Natural killer cell treated with Interleukin-12 subunit alpha and Interleukin-12 subunit beta and Interleukin-15 and Interleukin-18, amount 100 ng/mL, for 72 hours (primary cell): Measurements from ENCODE around the gene MAP3K15. TPM values are rescaled to one million over a fixed set of nuclear protein-coding genes. Genes with fewer than 3 reads are reported as not detected.

Experiments
- ATAC-seq, 2 donors: fragments of 150-1000 bp; cut with Tn5 transposase in 1 of 2; sonication (Bioruptor Pico), chemical (Tn5 transposase) in 1 of 2; 2 replicates each; pipeline ENCODE4 v1.10.0; 2021
- DNase-seq: peaks from one replicate; pipeline ENCODE4 v3.0.0; 2022; ENCODE audit warnings: low spot score
- H3K27ac Mint-ChIP-seq, 2 donors: 1 replicate in 1 of 2; 2 replicates in 1 of 2; pipeline ENCODE4 v1.8.0; 2022; ENCODE audit warnings: mixed read lengths in 2 of 2, mild to moderate bottlenecking in 1 of 2, moderate library complexity in 1 of 2
- H3K27me3 Mint-ChIP-seq, 2 donors: 1 replicate in 1 of 2; 2 replicates in 1 of 2; pipeline ENCODE4 v1.8.0; 2022; ENCODE audit warnings: mixed read lengths in 2 of 2
- H3K36me3 Mint-ChIP-seq: one replicate; pipeline ENCODE4 v1.8.0; 2022; ENCODE audit warnings: mixed read lengths
- H3K4me1 Mint-ChIP-seq, 2 donors: 1 replicate in 1 of 2; 2 replicates in 1 of 2; pipeline ENCODE4 v1.8.0; 2022; ENCODE audit warnings: low read depth in 2 of 2, mixed read lengths in 2 of 2, mild to moderate bottlenecking in 1 of 2
- H3K4me3 Mint-ChIP-seq: one replicate; pipeline ENCODE4 v1.8.0; 2022; ENCODE audit warnings: mixed read lengths
- H3K9me3 Mint-ChIP-seq: 2 replicates; pipeline ENCODE4 v1.8.0; 2022; ENCODE audit warnings: mixed read lengths
- total RNA-seq, 2 donors: library from RNA; stranded (reverse); gene quantifications; one replicate each; pipeline ENCODE4 v1.2.3, GENCODE V29; 2022

Gene MAP3K15
- total RNA-seq, 2 donors from 2014 or later = 0.17 TPM; not detected in 1

- H3K4me1 Mint-ChIP-seq = peaks cover 8 to 10% of the 10 kb centered on the region in 2 donors
- H3K9me3 Mint-ChIP-seq = no peaks in the 10 kb centered on the region
These were observed 172.2 kb downstream of the MAP3K15 start for GRCh38 chrX:19343085-19343534.

DNA sequence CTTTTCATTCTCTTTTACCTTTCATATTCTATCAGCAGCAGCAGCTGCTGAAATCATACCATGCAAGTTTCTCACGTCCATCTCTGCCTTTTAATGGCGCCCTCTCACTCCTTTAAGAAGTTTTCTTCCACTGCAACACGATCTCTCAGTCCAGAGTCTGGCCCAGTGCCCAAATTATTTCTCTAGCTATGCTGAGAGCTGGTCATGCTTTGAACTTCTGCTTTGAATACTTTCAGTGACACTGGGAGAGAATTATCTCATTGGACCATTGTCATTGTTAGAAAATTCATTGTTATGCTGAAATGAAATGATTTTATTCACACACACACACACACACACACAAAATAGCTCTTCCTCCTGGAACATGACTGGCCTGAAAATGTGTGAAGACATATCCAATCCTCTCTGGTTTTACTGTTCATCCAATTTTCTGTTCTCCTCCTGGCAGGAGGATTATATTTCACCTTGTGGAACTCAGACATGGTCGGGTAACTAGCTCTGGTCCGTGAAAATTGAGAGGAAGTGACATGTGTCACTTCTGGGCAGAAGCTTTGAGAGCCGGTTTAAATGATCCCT, 172.9 kb downstream of the MAP3K15 start:
- Mint-ChIP-seq H3K27me3 (peaks cover 0 to 8% of the 10 kb centered on the region in 2 donors), H3K9me3 (no peaks in the 10 kb centered on the region), H3K36me3 (no peaks in the 10 kb centered on the region), H3K4me3 (no peak overlapping the region), H3K4me1 (peaks cover 5 to 6% of the 10 kb centered on the region in 2 donors), H3K27ac (no peak overlapping the region)
- no peak for DNase-seq
- no peak for ATAC-seq

More at GRCh38 chrX:19343085-19343534, 172.2 kb downstream of the MAP3K15 start:
- Mint-ChIP-seq H3K27me3 (peaks cover 0 to 8% of the 10 kb centered on the region in 2 donors), H3K36me3 (no peaks in the 10 kb centered on the region), H3K27ac (peak overlapping the region; percentile 50 to 53), H3K4me3 (peak overlapping the region; percentile 86)
- no peak for DNase-seq
- ATAC-seq = no peak

GRCh38 chrX:19334945-19335626, 180.2 kb downstream of the MAP3K15 start:
- Mint-ChIP-seq H3K4me3 (no peak overlapping the region), H3K9me3 (no peaks in the 10 kb centered on the region)
- no peak for ATAC-seq

GRCh38 chrX:19332983-19333382, 182.3 kb downstream of the MAP3K15 start:
- H3K27ac Mint-ChIP-seq = no peak overlapping the region
- DNase-seq (no peak), ATAC-seq (no peak)
- H3K4me1 Mint-ChIP-seq = peaks cover 2 to 5% of the 10 kb centered on the region in 2 donors
- H3K27me3 Mint-ChIP-seq = peaks cover 0 to 2% of the 10 kb centered on the region in 2 donors
- no peaks in the 10 kb centered on the region for H3K9me3 Mint-ChIP-seq
- no peaks in the 10 kb centered on the region for H3K36me3 Mint-ChIP-seq
- H3K4me3 Mint-ChIP-seq = no peak overlapping the region

More at GRCh38 chrX:19334945-19335626, 180.2 kb downstream of the MAP3K15 start:
- Mint-ChIP-seq H3K27ac (no peak overlapping the region), H3K36me3 (no peaks in the 10 kb centered on the region), H3K27me3 (peaks cover 0 to 2% of the 10 kb centered on the region in 2 donors), H3K4me1 (peaks cover 2 to 5% of the 10 kb centered on the region in 2 donors)
- DNase-seq = no peak

GRCh38 chrX:19331831-19332230, 183.5 kb downstream of the MAP3K15 start:
- H3K4me1 Mint-ChIP-seq = peaks cover 2 to 5% of the 10 kb centered on the region in 2 donors
- ATAC-seq (no peak), DNase-seq (no peak)
- H3K4me3 Mint-ChIP-seq = no peak overlapping the region
- no peaks in the 10 kb centered on the region for H3K9me3 Mint-ChIP-seq
- peaks cover 0 to 5% of the 10 kb centered on the region in 2 donors for H3K27me3 Mint-ChIP-seq
- H3K36me3 Mint-ChIP-seq = no peaks in the 10 kb centered on the region
- H3K27ac Mint-ChIP-seq = no peak overlapping the region

DNA sequence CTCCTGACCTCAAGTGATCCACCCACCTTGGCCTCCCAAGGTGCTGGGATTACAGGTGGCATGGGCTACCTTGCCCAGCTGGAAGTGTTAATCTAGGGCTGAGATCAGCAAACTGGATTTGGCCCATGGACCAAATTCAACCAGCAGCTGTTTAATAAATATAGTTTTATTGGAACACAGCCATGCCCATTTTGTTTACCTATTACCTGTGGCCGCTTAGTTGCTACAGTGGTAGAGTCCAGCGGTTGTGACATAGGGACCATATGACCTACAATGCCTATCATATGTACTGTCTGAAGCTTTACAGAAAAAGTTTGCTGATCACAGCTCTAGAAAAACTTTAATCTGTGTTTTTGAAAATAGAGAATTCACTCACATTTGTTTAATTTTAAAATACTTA, 188.7 kb downstream of the MAP3K15 start:
- ATAC-seq (no peak), DNase-seq (no peak)
- H3K27ac Mint-ChIP-seq = no peak overlapping the region
- no peak overlapping the region for H3K4me3 Mint-ChIP-seq
- peaks cover 0 to 11% of the 10 kb centered on the region in 2 donors for H3K27me3 Mint-ChIP-seq
- H3K4me1 Mint-ChIP-seq = no peaks in the 10 kb centered on the region
- no peaks in the 10 kb centered on the region for H3K36me3 Mint-ChIP-seq
- no peaks in the 10 kb centered on the region for H3K9me3 Mint-ChIP-seq

Other genes starting within 250 kb of the MAP3K15 start
- gene PDHA1, start 171.6 kb downstream of the MAP3K15 start, total RNA-seq = 100 to 1,000 TPM; 141 to 201 TPM